Prostate gland (tissue), 2 donors: ENCODE data around the gene OR10A7. TPM values are rescaled to one million over a fixed set of nuclear protein-coding genes. Genes with fewer than 3 reads are reported as not detected.

Source experiments
- DNase-seq: peaks from one replicate; pipeline ENCODE4 v3.0.0-alpha.2; 2019; ENCODE audit warnings: low spot score
- H3K27ac ChIP-seq, 2 donors: fragments of 200-600 bp; sonication (generic); 2 replicates each; pipeline ENCODE4 v1.5.1; 2017 to 2019
- H3K27me3 ChIP-seq: fragments of 200-600 bp; sonication (generic); replicated peaks from 2 replicates; pipeline ENCODE4 v1.5.1; 2019; ENCODE audit not compliant: insufficient read depth
- H3K36me3 ChIP-seq, 2 donors: fragments of 200-600 bp; sonication (generic); 1 replicate in 1 of 2; 2 replicates in 1 of 2; pipeline versions ENCODE4 v1.5.1 to v1.8.1; 2017 to 2019
- H3K4me1 ChIP-seq: fragments of 200-600 bp; sonication (generic); replicated peaks from 2 replicates; pipeline ENCODE4 v1.5.1; 2019
- H3K4me3 ChIP-seq, 2 donors: fragments of 200-600 bp; sonication (generic); 2 replicates each; pipeline ENCODE4 v1.5.1; 2017 to 2019
- H3K9me3 ChIP-seq: fragments of 200-600 bp; sonication (generic); 2 replicates; pipeline ENCODE4 v1.5.1; 2017
- CTCF ChIP-seq, 4 experiments: fragments of 200-600 bp in 2 of 4; fragments of 450-650 bp in 2 of 4; sonication (generic) in 2 of 4; IDR thresholded peaks; 1 replicate in 3 of 4; 2 replicates in 1 of 4; pipeline ENCODE4 v1.5.1; 2016 to 2019; ENCODE audit warnings: antibody characterized with exemption in 4 of 4, mild to moderate bottlenecking in 2 of 4, moderate library complexity in 2 of 4
- POLR2A ChIP-seq: fragments of 450-650 bp; IDR thresholded peaks from one replicate; pipeline ENCODE4 v1.6.1; 2016; ENCODE audit warnings: antibody characterized with exemption, mild to moderate bottlenecking
- POLR2AphosphoS5 ChIP-seq: sonication (generic); formaldehyde crosslinking; IDR thresholded peaks from one replicate; pipeline ENCODE4 v1.6.1; 2017; ENCODE audit warnings: antibody characterized with exemption
- WGBS: methylation state at CpG from one replicate; pipeline ENCODE4 v1.1.5; 2018; 5-methylcytosine and 5-hydroxymethylcytosine counted together
- intact Hi-C: fragments of 100-400 bp; cut with DNase I; formaldehyde crosslinking; loops from one replicate; pipeline ENCODE4 v1.14.2; 2022
- total RNA-seq, 2 donors: library from RNA; depleted of rRNA; stranded (reverse); fragments of >200 nt; gene quantifications; one replicate each; pipeline ENCODE4 v1.1.0, GENCODE V29; 2016

Gene OR10A7
- total RNA-seq, 2 donors from 2014 or later: not detected

DNA sequence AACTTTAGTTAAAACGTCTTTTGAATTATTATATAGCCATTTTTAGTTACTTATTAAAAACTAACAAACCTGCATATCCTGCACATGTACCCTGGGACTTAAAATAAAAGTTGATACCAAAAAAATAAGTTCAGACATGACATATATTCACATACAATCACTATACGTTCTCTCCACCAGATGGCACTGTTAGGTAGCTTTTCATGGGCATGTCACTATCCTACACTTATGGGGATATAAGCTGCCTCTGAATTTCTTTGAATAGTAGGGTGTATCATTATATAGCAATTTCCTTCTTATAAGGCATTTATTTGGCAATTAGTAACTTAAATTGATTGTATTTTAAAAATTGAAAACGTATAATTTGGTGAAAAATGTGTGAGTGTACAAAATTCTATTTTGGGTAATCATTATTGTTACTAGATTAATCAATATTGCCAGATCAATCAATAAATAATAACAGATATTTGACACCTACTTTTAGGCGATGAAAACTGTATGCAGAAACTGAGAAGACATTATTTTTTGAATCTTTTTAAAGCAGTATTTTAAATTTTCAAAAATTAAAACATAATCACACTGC is 31.8 kb upstream of the OR10A7 start:
- Histone ChIP-seq H3K27ac (no peak overlapping the region), H3K9me3 (no peaks in the 10 kb centered on the region), H3K4me1 (no peaks in the 10 kb centered on the region), H3K4me3 (no peak overlapping the region), H3K36me3 (no peaks in the 10 kb centered on the region), H3K27me3 (no peaks in the 10 kb centered on the region)
- TF ChIP-seq CTCF (IDR thresholded peaks at IDR 0.05): peak; percentile 33 to 76 (median 74)
- TF ChIP-seq POLR2AphosphoS5: no peak
- DNase-seq: peak; percentile 60
- intact Hi-C loops: no loop called here
- WGBS: 1% methylated on average over 4 of the region's 4 CpGs

- intact Hi-C loops: no loop called here
- DNase-seq: no peak
- no peaks in the 10 kb centered on the region for H3K4me1 ChIP-seq
- no peak for TF ChIP-seq POLR2AphosphoS5
- no peak for TF ChIP-seq CTCF (IDR thresholded peaks at IDR 0.05)
- TF ChIP-seq POLR2A: no peak
- H3K9me3 ChIP-seq: no peaks in the 10 kb centered on the region
- H3K4me3 ChIP-seq: no peak overlapping the region
- WGBS: 85% methylated on average over 3 of the region's 3 CpGs
- H3K27ac ChIP-seq: no peak overlapping the region
- H3K36me3 ChIP-seq: no peaks in the 10 kb centered on the region
- H3K27me3 ChIP-seq: peaks cover 2% of the 10 kb centered on the region
Observed at GRCh38 chr12:55194382-55194781, 26.4 kb upstream of the OR10A7 start.

DNA sequence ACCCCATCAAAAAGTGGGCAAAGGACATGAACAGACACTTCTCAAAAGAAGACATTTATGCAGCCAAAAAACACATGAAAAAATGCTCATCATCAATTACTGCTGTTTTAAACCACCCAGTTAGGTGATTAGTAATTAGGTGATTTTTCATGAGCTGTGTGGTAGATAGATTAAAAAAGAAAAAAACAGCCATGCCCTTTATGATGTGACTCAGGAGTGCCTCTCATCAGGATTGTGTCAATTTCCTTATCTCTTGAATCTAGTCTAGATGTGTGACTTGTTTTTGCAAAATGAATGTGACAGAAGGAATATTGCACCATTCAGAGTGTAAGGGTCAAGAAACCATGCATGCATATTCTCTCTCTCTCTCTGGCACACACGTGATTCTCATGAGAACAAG is 5.7 kb downstream of the OR10A7 start:
- no peaks in the 10 kb centered on the region for H3K9me3 ChIP-seq
- 57% methylated on average over 1 of the region's 1 CpG for WGBS
- H3K27ac ChIP-seq: no peak overlapping the region
- DNase-seq: no peak
- no peaks in the 10 kb centered on the region for H3K4me1 ChIP-seq
- no peak for TF ChIP-seq CTCF (IDR thresholded peaks at IDR 0.05)
- TF ChIP-seq POLR2AphosphoS5: no peak
- TF ChIP-seq POLR2A: no peak
- no peaks in the 10 kb centered on the region for H3K36me3 ChIP-seq
- H3K4me3 ChIP-seq: no peak overlapping the region
- H3K27me3 ChIP-seq: no peaks in the 10 kb centered on the region
- intact Hi-C loops: no loop called here

- no peak overlapping the region for H3K4me3 ChIP-seq
- H3K4me1 ChIP-seq: no peaks in the 10 kb centered on the region
- H3K27ac ChIP-seq: no peak overlapping the region
- TF ChIP-seq POLR2A (no peak), POLR2AphosphoS5 (no peak), CTCF (IDR thresholded peaks at IDR 0.05) (no peak)
- intact Hi-C loops: no loop called here
- DNase-seq: no peak
- WGBS: 53% methylated on average over 3 of the region's 3 CpGs
- no peaks in the 10 kb centered on the region for H3K9me3 ChIP-seq
- no peaks in the 10 kb centered on the region for H3K27me3 ChIP-seq
- no peaks in the 10 kb centered on the region for H3K36me3 ChIP-seq
Observed at GRCh38 chr12:55227643-55228042, 6.8 kb downstream of the OR10A7 start.

GRCh38 chr12:55244309-55244708 is 23.5 kb downstream of the OR10A7 start, which contains the start of gene OR6C74:
Gene OR6C74, plus strand, starts transcription at chr12:55244609. Its CDS starts 2,679 bp downstream, at chr12:55247288.
- TF ChIP-seq POLR2AphosphoS5 (no peak), POLR2A (no peak), CTCF (IDR thresholded peaks at IDR 0.05) (no peak)
- Histone ChIP-seq H3K4me1 (no peaks in the 10 kb centered on the region), H3K9me3 (no peaks in the 10 kb centered on the region), H3K27me3 (no peaks in the 10 kb centered on the region), H3K4me3 (no peak within 1 kb of the TSS), H3K27ac (no peak within 1 kb of the TSS), H3K36me3 (no peaks in the 10 kb centered on the region)
- 72% methylated on average over 3 of the region's 3 CpGs for WGBS
- DNase-seq: no peak
- intact Hi-C loops: no loop called here
